GM12801 (cell line): ENCODE data around the gene PDLIM7.

Source experiments
- TF ChIP-seq, protein P1 (sequence below): IDR thresholded peaks from one replicate; pipeline ENCODE4 v1.5.1; 2011; ENCODE audit warnings: control low read depth; ENCODE audit not compliant: insufficient read length; ENCODE audit errors: extremely low read depth

The PDLIM7 gene

GRCh38 chr5:177445052-177445916, 52.1 kb downstream of the PDLIM7 start:
- TF ChIP-seq, protein P1, sequence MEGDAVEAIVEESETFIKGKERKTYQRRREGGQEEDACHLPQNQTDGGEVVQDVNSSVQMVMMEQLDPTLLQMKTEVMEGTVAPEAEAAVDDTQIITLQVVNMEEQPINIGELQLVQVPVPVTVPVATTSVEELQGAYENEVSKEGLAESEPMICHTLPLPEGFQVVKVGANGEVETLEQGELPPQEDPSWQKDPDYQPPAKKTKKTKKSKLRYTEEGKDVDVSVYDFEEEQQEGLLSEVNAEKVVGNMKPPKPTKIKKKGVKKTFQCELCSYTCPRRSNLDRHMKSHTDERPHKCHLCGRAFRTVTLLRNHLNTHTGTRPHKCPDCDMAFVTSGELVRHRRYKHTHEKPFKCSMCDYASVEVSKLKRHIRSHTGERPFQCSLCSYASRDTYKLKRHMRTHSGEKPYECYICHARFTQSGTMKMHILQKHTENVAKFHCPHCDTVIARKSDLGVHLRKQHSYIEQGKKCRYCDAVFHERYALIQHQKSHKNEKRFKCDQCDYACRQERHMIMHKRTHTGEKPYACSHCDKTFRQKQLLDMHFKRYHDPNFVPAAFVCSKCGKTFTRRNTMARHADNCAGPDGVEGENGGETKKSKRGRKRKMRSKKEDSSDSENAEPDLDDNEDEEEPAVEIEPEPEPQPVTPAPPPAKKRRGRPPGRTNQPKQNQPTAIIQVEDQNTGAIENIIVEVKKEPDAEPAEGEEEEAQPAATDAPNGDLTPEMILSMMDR = no peak

DNA sequence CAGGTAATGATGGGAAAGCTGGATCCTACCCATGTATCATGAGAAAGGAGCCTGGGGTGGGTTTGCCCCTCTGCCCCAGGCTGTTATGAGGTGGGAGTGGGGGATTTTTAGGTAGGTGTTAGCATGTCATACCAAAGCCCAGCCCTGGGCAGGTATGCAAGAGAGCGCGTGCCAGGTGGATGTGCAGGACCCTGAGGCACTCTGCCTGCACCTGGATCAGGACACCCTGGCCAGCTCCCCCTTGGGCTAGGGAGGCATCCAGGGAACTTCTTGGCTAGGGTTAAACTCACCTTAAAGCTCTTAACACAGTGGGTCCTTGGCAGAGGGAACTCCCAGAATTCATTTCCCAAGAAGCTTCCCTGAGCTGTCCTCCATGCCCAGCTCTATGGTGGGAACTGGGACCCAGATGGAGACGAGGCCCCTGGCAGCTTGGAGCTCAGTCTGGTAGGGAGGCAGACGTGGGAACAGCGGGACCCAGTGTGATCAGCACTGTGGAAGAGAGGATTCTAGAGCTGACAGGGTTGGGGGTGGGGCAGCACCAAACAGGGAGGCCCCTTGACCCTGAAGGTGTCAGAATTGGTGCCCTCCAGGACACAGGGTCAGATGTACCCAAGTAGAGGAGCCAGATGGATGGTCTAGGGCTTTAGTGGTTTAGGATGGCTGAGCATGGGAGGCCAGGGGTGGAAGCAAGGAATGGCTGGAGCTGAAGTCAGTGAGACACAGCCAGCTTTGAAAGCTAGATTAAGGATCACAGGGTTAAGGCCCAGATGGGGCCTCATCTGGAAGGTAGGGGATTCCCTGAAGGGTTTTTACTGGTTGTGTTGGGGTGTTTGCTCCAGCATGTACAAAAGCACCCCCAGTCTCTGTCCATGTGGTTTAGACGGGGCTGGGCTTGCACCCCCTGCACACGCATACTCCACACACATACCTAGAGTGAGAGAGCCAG, 53.0 kb downstream of the PDLIM7 start:
- TF ChIP-seq, protein P1 = no peak

DNA sequence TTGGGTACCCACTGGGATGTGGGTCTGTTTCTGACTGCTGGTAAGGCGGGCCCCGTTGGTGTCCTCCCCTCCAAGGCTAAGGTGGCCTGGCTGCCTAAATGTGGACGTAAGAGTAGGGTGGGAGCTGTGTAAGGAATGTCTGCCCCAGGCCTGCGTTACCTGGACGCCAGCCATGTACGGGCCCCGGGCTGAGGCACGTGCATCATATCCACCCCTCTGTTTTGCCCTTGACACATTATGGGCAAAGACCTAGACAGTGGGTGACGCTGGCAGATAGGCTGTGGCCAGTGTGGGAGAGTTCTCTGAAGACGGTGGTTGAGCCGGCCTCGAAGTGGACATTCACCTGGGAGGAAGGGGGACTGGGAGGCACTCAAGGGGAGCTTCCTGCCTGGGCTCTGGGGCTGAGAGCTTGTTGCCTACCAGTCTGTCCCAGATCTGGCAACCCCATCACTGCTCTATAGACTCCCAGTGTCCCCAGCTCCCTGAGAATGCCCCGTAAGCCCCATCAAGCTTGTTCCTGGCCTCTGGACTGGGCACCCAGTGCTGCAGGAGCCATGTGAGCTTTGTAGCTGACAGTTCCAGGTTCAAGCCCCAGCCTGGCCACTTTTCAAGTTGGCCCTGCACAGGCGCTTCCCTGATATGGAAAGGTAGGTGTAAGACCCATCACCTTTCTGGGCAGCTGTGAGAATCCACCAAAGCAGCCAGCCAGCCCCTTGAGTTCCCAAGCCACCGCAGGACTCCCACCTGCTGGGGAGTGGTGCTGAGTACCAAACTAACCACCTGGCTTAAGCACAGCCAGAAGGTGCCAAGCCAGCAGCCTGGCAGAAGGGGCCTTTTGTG, 54.0 kb downstream of the PDLIM7 start:
- TF ChIP-seq, protein P1 = no peak

DNA sequence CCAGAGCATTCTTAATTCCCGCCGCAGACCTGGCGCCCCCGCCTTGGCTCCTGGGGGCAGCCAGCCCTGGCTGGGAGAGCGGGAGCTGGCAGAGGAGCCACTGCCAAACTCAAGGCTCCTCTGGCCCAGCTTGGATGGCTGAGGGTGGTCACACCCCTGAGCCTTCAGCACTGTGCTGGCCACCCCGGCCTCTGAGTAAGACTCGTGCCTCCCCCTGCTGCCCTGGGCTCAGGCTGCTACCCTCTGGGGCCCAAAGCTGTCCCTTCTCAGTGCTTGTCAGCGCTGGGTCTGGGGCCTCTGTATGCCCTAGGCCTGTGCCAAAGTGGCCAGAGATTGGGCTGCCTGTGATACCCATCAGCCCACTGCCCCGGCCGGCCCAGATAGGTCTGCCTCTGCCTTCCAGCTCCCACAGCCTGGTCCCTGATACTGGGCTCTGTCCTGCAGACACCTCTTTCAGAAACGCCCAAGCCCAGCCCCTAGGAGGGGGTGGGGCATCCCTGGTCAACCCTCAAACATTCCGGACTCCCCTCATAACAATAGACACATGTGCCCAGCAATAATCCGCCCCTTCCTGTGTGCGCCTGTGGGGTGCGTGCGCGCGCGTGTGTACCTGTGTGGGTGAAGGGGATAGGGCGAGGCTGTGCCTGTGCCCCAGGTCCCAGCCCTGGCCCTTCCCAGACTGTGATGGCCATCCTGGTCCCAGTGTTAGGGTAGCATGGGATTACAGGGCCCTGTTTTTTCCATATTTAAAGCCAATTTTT, 55.2 kb downstream of the PDLIM7 start:
- TF ChIP-seq, protein P1 = no peak

DNA sequence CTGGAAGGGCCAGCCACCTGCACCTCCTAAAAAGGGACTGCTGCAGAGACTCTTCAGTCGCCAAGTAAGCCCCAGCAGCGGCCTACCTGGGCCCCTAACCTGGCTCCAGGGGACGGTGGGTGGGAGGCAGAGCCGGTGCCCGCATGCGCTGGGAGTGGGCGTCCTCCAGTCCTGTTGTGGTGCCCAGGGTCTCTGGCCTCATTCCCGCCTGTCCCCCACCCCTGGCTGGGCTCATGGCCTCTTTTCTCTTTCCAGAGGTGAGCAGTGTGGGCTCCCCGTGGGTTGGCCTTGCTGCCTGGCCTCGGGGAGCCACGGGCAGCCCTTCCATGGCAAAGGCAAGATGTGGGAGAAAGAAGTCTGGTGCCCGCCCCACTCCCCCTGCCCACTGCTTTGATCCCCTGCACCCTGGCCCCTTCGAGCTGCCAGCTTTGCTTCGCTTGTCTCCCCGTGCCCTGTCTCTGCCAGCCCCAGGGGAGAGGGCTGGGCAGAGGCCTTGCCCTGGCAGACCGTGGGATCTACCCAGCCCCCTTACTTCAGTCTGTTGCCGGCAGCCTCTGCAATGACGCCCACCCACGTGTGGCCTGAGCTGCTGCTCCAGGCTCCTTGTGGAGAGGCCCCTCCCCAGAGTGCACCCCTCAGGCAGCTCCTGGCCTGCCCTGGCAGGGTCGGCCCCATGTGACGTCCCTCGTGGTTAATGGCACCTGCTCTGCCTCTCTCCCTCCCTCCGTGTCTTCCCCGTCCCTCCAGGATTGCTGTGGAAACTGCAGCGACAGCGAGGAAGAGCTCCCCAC, 56.2 kb downstream of the PDLIM7 start:
- TF ChIP-seq, protein P1 = no peak

DNA sequence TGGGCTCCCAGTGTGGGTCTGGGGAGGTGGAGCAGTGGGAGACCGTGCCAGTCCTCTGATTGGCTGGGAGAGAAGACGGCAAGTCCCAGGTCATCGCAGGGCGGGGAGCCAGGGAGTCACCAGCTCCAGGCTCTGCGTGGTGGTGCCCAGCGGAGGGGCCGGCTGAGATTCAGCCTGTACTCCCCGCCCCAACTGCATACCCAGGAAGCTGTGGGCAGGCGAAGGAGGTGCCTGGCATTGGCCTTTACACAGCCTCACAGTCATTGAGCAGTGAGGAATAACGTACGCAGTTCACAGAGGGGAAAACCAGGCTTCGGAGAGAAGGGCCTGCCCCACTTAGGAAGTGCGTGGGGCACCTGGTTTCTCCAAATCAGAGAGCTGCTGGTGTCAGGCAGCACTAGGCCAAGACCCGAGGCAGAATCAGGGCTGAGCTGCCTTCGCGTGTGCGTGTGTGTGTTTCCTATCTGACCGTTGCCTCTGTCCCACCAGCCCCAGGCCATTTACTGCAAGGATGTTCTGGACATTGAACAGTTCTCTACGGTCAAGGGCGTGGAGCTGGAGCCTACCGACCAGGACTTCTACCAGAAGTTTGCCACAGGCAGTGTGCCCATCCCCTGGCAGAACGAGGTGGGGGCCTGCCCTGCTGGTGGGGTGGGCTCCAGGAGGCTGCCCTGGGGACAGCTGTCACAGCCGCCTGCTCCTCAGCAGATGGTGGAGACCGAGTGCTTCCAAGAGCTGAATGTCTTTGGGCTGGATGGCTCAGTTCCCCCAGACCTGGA, 57.0 kb downstream of the PDLIM7 start:
- TF ChIP-seq, protein P1 = no peak
